Adipocyte (in vitro differentiated cells): ENCODE results near the gene PRR36.
"Not testable (repeated sequence)": the region's sequence is repeated elsewhere in the genome, so short reads cannot be mapped to it uniquely, and the experiment has no call there.

ENCODE experiments used
- DNase-seq: peaks from one replicate; pipeline ENCODE4 v3.0.0-alpha.2; 2015; ENCODE audit warnings: low read depth
- H3K27me3 ChIP-seq: replicated peaks from 2 replicates; pipeline ENCODE4 v1.7.0; 2013; ENCODE audit warnings: mild to moderate bottlenecking, low read length, moderate library complexity; ENCODE audit not compliant: control insufficient read depth, insufficient read depth
- H3K36me3 ChIP-seq: 2 replicates; pipeline ENCODE4 v1.7.0; 2013; ENCODE audit warnings: low read length, mild to moderate bottlenecking, moderate library complexity; ENCODE audit not compliant: control insufficient read depth, insufficient read depth, severe bottlenecking
- H3K4me1 ChIP-seq: 2 replicates; pipeline ENCODE4 v1.7.0; 2013; ENCODE audit warnings: mild to moderate bottlenecking, low read length, moderate library complexity; ENCODE audit not compliant: control insufficient read depth, insufficient read depth
- H3K4me3 ChIP-seq: 2 replicates; pipeline ENCODE4 v1.7.0; 2013; ENCODE audit warnings: mild to moderate bottlenecking, low read length, moderate library complexity
- H3K9ac ChIP-seq: 2 replicates; pipeline ENCODE4 v1.7.0; 2013; ENCODE audit warnings: mild to moderate bottlenecking, low read length, moderate library complexity
- H3K9me3 ChIP-seq: 2 replicates; pipeline ENCODE4 v1.7.0; 2013; ENCODE audit warnings: mild to moderate bottlenecking, low read length, moderate library complexity; ENCODE audit not compliant: control insufficient read depth

PRR36 gene

GRCh38 chr19:7893362-7894101, 19.3 kb upstream of the PRR36 start:
- DNase-seq, H3K9ac ChIP-seq, H3K36me3 ChIP-seq, H3K9me3 ChIP-seq, H3K4me1 ChIP-seq, H3K27me3 ChIP-seq, H3K4me3 ChIP-seq: not testable (repeated sequence)

- Histone ChIP-seq H3K9ac (peak overlapping the region; percentile 89), H3K9me3 (no peaks in the 10 kb centered on the region), H3K4me3 (peak overlapping the region; percentile 79), H3K36me3 (no peaks in the 10 kb centered on the region), H3K27me3 (no peaks in the 10 kb centered on the region), H3K4me1 (no peaks in the 10 kb centered on the region)
- no peak for DNase-seq
Observed at GRCh38 chr19:7888826-7889217, 14.6 kb upstream of the PRR36 start.

DNA sequence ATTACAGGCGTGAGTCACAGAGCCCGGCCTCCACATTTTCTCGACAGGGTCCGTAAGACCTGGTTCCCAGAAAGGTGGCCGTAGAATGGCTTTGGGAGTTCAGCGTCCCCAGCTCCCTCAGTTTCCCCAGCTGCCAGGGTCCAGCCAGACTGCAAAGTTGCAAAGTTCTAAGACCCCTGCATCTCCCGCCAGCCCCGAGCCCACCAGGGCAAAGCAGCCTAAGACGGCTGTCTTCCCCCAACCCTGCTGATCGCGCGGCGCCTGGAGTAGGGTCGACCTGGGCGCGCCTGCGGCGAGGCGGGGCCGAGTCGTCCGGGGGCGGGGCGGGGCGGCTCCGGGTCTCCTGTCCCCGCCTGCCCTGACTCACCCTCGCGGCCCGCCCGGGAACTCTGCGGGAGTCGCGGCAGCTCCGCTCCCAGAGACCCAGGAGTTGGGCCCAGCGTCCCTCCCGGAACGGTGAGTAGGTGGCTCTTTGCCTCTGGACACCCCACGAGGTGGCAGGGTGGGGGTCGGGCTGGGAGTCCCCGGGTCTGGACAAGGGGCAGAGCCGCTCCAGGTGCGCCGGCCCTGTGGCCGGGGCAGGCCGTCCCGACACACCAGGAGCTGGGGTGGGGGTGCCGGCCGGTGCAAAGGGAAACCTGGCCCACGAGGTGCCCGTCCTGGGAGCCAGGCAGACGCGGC, 14.1 kb upstream of the PRR36 start, which contains the start of gene LRRC8E:
TSS of gene LRRC8E (plus strand) at position 366 of the 681 bp plus-strand sequence. CDS start 7,094 bp downstream, outside the sequence.
- Histone ChIP-seq H3K36me3 (no peaks in the 10 kb centered on the region), H3K27me3 (no peaks in the 10 kb centered on the region), H3K9ac (peak within 1 kb of the TSS; percentile 89), H3K4me3 (peak within 1 kb of the TSS; percentile 79), H3K9me3 (no peaks in the 10 kb centered on the region), H3K4me1 (no peaks in the 10 kb centered on the region)
- peak; percentile 91 for DNase-seq

DNA sequence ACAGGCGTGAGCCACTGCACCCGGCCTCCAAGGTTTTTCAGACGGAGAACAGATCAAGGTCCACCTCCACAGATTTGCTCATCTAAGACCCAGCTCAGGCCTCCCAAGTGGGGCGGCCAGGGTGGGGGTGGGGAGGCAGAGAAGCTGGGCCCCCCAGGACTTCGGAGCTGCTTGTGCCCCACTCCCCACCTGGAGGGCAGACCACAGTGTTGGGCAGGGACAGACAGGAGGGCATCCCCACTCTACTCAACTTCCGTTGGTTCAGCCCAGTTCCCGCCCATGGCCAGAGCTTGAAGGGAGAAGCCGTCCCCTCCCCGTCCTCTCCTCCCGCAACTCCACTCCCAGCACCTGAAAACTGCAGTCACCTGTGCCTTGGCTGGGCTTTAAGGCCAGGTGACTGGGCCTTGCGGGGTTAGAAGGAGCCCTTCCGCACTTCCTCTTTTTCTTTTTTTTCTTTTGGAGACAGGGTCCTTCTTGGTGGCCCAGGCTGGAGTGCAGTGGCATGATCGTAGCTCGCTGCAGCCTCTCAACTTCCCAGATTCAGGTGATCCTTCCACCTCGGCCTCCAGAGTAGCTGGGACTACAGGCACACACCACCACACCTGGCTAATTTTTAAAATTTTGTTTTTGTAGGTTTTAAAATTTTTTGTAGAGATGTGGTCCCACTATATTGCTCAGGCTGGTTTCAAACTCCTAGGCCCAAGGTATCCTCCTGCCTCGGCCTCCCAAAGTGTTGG, 13.4 kb upstream of the PRR36 start:
- peak overlapping the region; percentile 79 for H3K4me3 ChIP-seq

DNA sequence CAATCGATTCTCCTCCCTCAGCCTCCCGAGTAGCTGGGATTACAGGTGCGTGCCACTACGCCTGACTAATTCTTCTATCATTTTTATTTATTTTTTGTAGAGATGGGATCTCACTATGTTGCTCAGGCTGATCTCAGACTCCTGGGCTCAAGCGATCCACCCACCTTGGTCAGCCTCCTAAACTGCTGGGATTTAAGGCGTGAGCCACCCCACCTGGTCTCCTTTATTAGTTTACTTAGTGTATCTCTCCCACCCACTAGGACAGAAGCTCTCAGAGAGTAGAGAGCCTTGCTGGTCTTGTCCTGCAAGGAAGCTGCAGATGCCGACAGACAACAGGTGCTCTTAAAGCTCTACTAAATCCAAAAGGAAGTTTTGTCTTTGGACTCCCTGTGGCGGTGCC, 11.6 kb upstream of the PRR36 start:
- Histone ChIP-seq H3K4me1 (no peaks in the 10 kb centered on the region), H3K9me3 (no peaks in the 10 kb centered on the region), H3K36me3 (no peaks in the 10 kb centered on the region), H3K4me3 (no peak overlapping the region), H3K27me3 (peaks cover 6% of the 10 kb centered on the region), H3K9ac (no peak overlapping the region)
- DNase-seq, result no peak

More for the DNA sequence above, 13.4 kb upstream of the PRR36 start:
- Histone ChIP-seq H3K4me1 (no peaks in the 10 kb centered on the region), H3K9ac (peak overlapping the region; percentile 14), H3K9me3 (no peaks in the 10 kb centered on the region), H3K36me3 (no peaks in the 10 kb centered on the region), H3K27me3 (no peaks in the 10 kb centered on the region)
- DNase-seq, result no peak

DNA sequence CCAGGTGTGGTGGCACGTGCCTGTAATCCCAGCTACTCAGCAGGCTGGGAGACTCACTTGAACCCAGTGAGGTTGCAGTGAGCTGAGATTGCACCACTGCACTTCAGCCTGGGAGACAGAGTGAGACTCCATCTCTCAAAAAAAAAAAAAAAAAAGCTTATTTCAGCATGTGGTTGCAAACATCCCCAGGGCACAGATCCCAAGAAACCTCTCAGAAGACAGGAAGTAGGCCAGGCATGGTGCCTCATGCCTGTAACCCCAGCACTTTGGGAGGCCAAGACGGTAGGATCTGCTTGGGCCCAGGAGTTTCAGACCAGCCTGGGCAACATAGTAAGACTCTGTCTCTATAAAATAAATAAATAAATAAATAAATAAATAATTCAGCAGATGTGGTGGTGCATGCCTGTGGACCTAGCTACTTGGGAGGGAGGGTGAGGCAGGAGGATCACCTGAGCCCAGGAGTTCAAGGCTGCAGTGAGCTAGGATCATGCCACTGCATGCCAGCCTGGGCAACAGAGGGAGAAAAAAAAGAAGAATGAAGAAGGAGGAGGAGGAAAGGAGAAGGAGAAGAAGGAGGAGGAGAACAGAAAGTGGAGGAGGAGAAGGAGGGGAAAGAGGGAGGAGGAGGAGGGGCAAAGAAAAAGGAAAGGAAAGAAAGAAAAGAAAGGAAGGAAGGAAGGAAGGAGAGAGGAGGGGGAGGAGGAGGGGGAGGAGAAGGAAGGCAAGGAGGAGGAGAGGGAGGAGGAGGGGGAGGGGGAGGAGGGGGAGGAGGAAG, 9.8 kb upstream of the PRR36 start:
- no peaks in the 10 kb centered on the region for H3K4me1 ChIP-seq
- no peak overlapping the region for H3K4me3 ChIP-seq
- no peaks in the 10 kb centered on the region for H3K9me3 ChIP-seq
- H3K27me3 ChIP-seq, result peaks cover 6% of the 10 kb centered on the region
- no peaks in the 10 kb centered on the region for H3K36me3 ChIP-seq
- H3K9ac ChIP-seq, result no peak overlapping the region
- no peak for DNase-seq

- Histone ChIP-seq H3K9ac (no peak overlapping the region), H3K27me3 (peaks cover 6% of the 10 kb centered on the region), H3K4me3 (no peak overlapping the region), H3K4me1 (no peaks in the 10 kb centered on the region), H3K36me3 (no peaks in the 10 kb centered on the region), H3K9me3 (no peaks in the 10 kb centered on the region)
- DNase-seq, result no peak
Observed at GRCh38 chr19:7883105-7883504, 8.9 kb upstream of the PRR36 start.

DNA sequence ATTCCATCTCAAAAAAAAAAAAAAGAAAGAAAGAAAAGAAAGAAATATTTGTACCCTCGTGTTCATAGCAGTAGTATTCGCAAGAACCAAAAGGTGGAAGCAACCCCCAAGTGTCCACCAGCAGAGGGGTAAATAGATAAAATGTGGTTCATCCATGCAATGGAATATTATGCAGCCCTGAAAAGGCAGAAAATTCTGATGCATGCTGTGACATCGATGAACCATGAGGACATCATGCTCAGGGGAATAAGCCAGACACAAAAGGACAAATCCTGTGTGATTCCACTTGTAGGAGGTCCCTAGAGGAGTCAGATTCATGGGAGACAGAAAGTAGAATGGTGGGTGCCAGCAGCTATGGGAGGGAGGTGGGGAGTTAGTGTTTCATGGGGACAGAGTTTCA, 7.7 kb upstream of the PRR36 start:
- H3K27me3 ChIP-seq, result peaks cover 6% of the 10 kb centered on the region
- no peak overlapping the region for H3K9ac ChIP-seq
- H3K9me3 ChIP-seq, result no peaks in the 10 kb centered on the region
- H3K36me3 ChIP-seq, result no peaks in the 10 kb centered on the region
- no peaks in the 10 kb centered on the region for H3K4me1 ChIP-seq
- DNase-seq, result no peak
- no peak overlapping the region for H3K4me3 ChIP-seq

DNA sequence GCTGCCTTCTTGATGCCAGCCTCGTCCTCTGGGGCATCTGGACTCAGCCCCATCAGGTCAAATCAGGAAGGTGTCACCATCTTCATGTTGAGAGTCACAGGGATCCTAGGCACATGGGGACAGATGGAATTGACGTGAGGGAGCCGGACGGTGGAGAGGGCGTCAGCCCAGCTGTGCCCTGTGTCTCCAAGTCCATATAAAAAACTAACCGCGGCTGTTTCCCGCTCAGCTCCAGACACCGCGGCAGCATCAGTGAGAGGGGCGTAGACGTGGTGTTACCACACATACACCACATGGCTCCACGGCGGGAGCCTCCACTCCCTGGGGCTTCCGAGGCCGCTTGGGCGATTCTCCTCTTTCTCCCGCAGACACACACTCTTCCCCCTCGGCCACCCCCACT, 5.6 kb upstream of the PRR36 start:
- H3K4me1 ChIP-seq, result no peaks in the 10 kb centered on the region
- DNase-seq, result no peak
- peaks cover 8% of the 10 kb centered on the region for H3K27me3 ChIP-seq
- no peaks in the 10 kb centered on the region for H3K9me3 ChIP-seq
- no peaks in the 10 kb centered on the region for H3K36me3 ChIP-seq
- H3K9ac ChIP-seq, result no peak overlapping the region
- H3K4me3 ChIP-seq, result no peak overlapping the region

DNA sequence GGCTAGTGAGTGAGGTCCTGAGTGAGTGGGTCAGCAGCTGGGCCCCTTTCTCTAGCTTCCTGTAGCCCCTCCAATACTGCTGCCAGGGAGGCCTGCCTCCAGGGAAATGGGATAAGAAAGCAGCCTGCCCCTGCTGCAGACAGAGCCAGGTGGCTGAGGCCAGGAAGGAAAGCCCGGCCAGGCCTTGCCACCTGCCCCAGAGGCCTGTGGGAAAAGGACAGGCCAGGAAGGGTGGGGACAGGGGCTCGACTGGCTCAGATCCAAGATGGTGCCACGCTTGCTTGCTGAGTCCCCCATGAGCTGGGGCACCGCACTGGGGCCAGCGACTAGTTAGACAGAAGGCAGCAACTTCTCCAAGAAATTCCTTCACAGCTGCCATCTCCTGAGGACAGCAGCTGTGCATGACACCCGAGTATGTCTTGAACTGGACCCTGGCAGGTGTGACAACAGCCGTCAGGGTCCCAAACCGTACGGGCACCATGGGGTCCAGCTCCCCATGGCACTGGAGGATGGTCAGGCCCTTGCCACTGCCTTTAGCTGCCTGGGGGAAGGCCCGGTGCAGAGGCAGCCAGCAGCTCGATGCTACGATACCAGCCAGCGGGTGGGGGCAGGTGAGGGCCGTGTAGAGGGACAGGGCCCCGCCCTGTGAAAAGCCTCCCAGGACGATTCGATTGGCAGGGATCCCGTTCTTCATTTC, 5.1 kb upstream of the PRR36 start:
- Histone ChIP-seq H3K36me3 (no peaks in the 10 kb centered on the region), H3K9me3 (no peaks in the 10 kb centered on the region), H3K9ac (no peak overlapping the region), H3K4me1 (no peaks in the 10 kb centered on the region), H3K4me3 (no peak overlapping the region), H3K27me3 (peaks cover 11% of the 10 kb centered on the region)
- no peak for DNase-seq
